Activated CD8-positive, alpha-beta T cell treated with anti-CD3 and anti-CD28 coated beads for 36 hours (primary cell): ENCODE data around the gene KCNJ4. TPM values are rescaled to one million over a fixed set of nuclear protein-coding genes. Genes with fewer than 3 reads are reported as not detected.
"Not testable (repeated sequence)": the region's sequence is repeated elsewhere in the genome, so short reads cannot be mapped to it uniquely, and the experiment has no call there.

Experiments used
- ATAC-seq: fragments of 200-7000 bp; cut with Tn5 transposase; one replicate; pipeline ENCODE4 v1.10.0; 2021; ENCODE audit warnings: mild to moderate bottlenecking, moderate library complexity
- CTCF ChIA-PET: fragments of 350-600 bp; sonication (Branson Sonifier 250); formaldehyde crosslinking; loops from one replicate; lab custom pipeline; 2021; ENCODE audit warnings: antibody characterized with exemption; lab: Charles Lee
- POLR2A ChIA-PET: fragments of 350-600 bp; sonication (Branson Sonifier 250); formaldehyde crosslinking; loops from one replicate; lab custom pipeline; 2021; ENCODE audit warnings: antibody characterized with exemption; lab: Charles Lee
- DNase-seq: peaks from one replicate; pipeline ENCODE4 v3.0.0-alpha.2; 2020
- H3K27ac Mint-ChIP-seq: one replicate; pipeline ENCODE4 v1.8.0; 2021; ENCODE audit warnings: mild to moderate bottlenecking, mixed read lengths
- H3K27me3 Mint-ChIP-seq: one replicate; pipeline ENCODE4 v1.8.0; 2021; ENCODE audit warnings: mixed read lengths
- H3K36me3 Mint-ChIP-seq: one replicate; pipeline ENCODE4 v1.8.0; 2021; ENCODE audit warnings: low read depth, mixed read lengths
- H3K4me1 Mint-ChIP-seq: one replicate; pipeline ENCODE4 v1.8.0; 2021; ENCODE audit warnings: low read depth, mixed read lengths
- H3K4me3 Mint-ChIP-seq: one replicate; pipeline ENCODE4 v1.8.0; 2021; ENCODE audit warnings: mild to moderate bottlenecking, moderate library complexity, mixed read lengths
- H3K9me3 Mint-ChIP-seq: one replicate; pipeline ENCODE4 v1.8.0; 2021; ENCODE audit warnings: mixed read lengths
- CTCF ChIP-seq: fragments of 200-600 bp; IDR thresholded peaks from one replicate; pipeline ENCODE4 v1.8.0; 2022; ENCODE audit warnings: antibody characterized with exemption, mild to moderate bottlenecking
- intact Hi-C: fragments of 100-400 bp; cut with micrococcal nuclease; formaldehyde crosslinking; loops from one replicate; pipeline ENCODE4 v1.10.0; 2022
- total RNA-seq, 2 experiments: library from RNA; stranded (reverse); gene quantifications; one replicate each; pipeline ENCODE4 v1.2.3, GENCODE V29; 2021

KCNJ4 gene
- total RNA-seq, 2 experiments from 2014 or later, result not detected

GRCh38 chr22:38386918-38387317 lies 68.1 kb downstream of the KCNJ4 start:
- H3K9me3 Mint-ChIP-seq, H3K36me3 Mint-ChIP-seq, intact Hi-C loops, ATAC-seq, H3K27me3 Mint-ChIP-seq, H3K4me3 Mint-ChIP-seq, H3K27ac Mint-ChIP-seq, H3K4me1 Mint-ChIP-seq, CTCF ChIA-PET, DNase-seq, POLR2A ChIA-PET: not testable (repeated sequence)

DNA sequence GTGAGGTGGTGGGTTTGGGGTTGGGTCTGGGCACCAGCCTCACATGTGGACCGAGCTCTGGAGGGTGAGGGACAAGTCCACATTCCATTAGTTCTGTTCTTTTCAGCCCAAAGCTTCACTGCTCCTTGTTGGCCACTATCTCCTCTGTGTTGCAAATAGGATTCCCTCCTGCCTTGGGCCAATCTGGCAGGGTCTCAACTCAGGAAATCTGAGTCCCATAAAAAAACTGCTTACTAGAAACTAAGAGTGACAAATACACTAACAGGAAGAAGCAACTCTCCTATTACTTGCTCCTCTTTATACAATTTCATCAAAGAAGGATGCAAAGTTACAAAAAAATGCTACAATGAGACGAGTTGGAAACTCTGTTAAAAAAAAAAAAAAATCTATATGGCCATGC lies 71.6 kb downstream of the KCNJ4 start:
- intact Hi-C loops, result no loop called here
- no peak for TF ChIP-seq CTCF
- ChIA-PET POLR2A (no interaction called here), CTCF (no interaction called here)
- no peaks in the 10 kb centered on the region for H3K27me3 Mint-ChIP-seq
- no peaks in the 10 kb centered on the region for H3K36me3 Mint-ChIP-seq
- H3K9me3 Mint-ChIP-seq, result no peaks in the 10 kb centered on the region
- peaks cover 4% of the 10 kb centered on the region for H3K4me1 Mint-ChIP-seq
- DNase-seq, result no peak
- H3K4me3 Mint-ChIP-seq, result no peak overlapping the region
- no peak for ATAC-seq
- H3K27ac Mint-ChIP-seq, result no peak overlapping the region

DNA sequence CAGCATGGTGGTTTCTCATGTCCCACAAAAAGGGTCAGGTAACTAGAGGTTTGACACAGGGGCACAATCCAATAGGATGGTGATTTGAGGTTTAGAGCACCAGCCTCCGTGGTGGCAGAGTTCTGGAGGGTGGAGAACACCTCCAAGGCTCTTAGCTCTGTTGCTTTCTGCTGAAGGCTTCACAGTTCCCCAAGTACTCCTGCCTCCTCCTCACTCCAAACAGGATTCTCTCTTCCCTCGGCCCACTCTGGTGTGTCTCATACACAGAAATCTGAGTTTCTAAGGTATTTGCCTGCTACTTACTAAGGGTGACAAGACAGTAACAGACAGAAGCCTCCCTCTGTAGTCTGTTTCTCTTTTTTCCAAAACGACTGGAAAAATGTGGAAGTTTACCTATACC lies 73.6 kb downstream of the KCNJ4 start:
- intact Hi-C loops, H3K36me3 Mint-ChIP-seq, ATAC-seq, POLR2A ChIA-PET, DNase-seq, H3K27ac Mint-ChIP-seq, H3K4me3 Mint-ChIP-seq, H3K9me3 Mint-ChIP-seq, CTCF ChIA-PET, H3K4me1 Mint-ChIP-seq, H3K27me3 Mint-ChIP-seq: not testable (repeated sequence)

Other genes starting within 250 kb of the KCNJ4 start
- 10 to 100 TPM; 15.7 to 16.8 TPM for gene TMEM184B, start 182.2 kb downstream of the KCNJ4 start, total RNA-seq
- gene CSNK1E, start 137.8 kb downstream of the KCNJ4 start, total RNA-seq, result 100 to 1,000 TPM; 123 TPM
- 1 to 10 TPM; 1.7 to 2.1 TPM for gene KDELR3, start 12.9 kb upstream of the KCNJ4 start, total RNA-seq
- gene DDX17, start 51.1 kb upstream of the KCNJ4 start, total RNA-seq, result 100 to 1,000 TPM; 320 to 334 TPM
- 10 to 100 TPM; 14.2 to 15.1 TPM for gene DMC1, start 115.0 kb upstream of the KCNJ4 start, total RNA-seq
- gene FAM227A, start 201.2 kb upstream of the KCNJ4 start, total RNA-seq, result 1 to 10 TPM in 1 of 2 experiments, under 1 TPM in 1; 0.74 to 1.1 TPM
- 10 to 100 TPM; 15.6 to 15.7 TPM for gene CBY1, start 201.4 kb upstream of the KCNJ4 start, total RNA-seq
- gene TOMM22, start 226.8 kb upstream of the KCNJ4 start, total RNA-seq, result 100 to 1,000 TPM; 155 to 158 TPM
- 10 to 100 TPM; 84.7 to 88.1 TPM for gene JOSD1, start 245.7 kb upstream of the KCNJ4 start, total RNA-seq